NT2/D1 (cell line): ENCODE measurements around the gene PWWP2B.

ENCODE experiments used
- YY1 ChIP-seq: IDR thresholded peaks from 2 replicates; pipeline ENCODE4 v1.6.1; 2011; ENCODE audit not compliant: insufficient read length, insufficient read depth
- ZNF274 ChIP-seq: IDR thresholded peaks from 2 replicates; pipeline ENCODE4 v1.6.1; 2011; ENCODE audit warnings: mild to moderate bottlenecking, low read depth, low read length

DNA sequence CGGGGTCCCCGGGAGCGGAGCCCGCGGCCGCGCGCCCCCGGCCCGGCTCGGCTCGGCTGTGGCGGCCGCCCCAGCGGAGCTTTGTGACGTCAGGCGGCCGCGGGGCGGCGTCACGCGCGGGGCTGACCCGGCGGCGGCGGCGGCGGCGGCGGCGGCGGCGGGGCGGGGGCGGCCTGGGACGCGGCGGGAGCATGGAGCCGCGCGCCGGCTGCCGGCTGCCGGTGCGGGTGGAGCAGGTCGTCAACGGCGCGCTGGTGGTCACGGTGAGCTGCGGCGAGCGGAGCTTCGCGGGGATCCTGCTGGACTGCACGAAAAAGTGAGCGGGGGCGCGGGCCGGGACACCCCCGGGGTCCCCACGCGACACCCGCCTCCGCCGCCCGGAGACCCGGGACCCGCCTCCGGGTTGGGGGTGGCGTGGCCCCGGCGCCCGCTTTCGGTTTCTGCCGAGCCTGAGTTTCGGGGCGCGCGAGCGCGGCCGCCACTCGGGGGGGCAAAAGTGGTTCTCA, at the start of gene PWWP2B:
- TF ChIP-seq ZNF274 (no peak), YY1 (no peak)
